Astrocyte of the cerebellum (primary cell): ENCODE measurements around the gene YKT6.

Source experiments
- DNase-seq: peaks from one replicate; pipeline ENCODE4 v3.0.0-alpha.2; 2011; ENCODE audit warnings: low read depth
- H3K4me3 ChIP-seq: 2 replicates; pipeline ENCODE4 v1.5.1; 2011; ENCODE audit warnings: mild to moderate bottlenecking, low read depth, low read length, moderate library complexity
- CTCF ChIP-seq: IDR thresholded peaks from 2 replicates; pipeline ENCODE4 v1.5.1; 2012; ENCODE audit warnings: low read length, low read depth, moderate library complexity, mild to moderate bottlenecking; ENCODE audit errors: missing control alignments
- in situ Hi-C: cut with HindIII; loops from 2 replicates; pipeline ENCODE4 v1.10.0; 2017; ENCODE audit warnings: low sequenced_read_pairs

Gene YKT6

GRCh38 chr7:44225566-44226395, 25.0 kb downstream of the YKT6 start:
- H3K4me3 ChIP-seq, result no peak overlapping the region
- DNase-seq, result no peak
- TF ChIP-seq CTCF, result no peak
- in situ Hi-C loops, result loop anchor here (25.0 kb wide), 1 partner anchor 337 kb away; the partner anchor contains the start of gene DDX56

GRCh38 chr7:44226396-44226753, 25.6 kb downstream of the YKT6 start:
- in situ Hi-C loops, result loop anchor here (25.0 kb wide), 1 partner anchor 336 kb away; the partner anchor contains the start of gene DDX56
- DNase-seq, result no peak
- H3K4me3 ChIP-seq, result no peak overlapping the region
- no peak for TF ChIP-seq CTCF

GRCh38 chr7:44227911-44228310, 27.1 kb downstream of the YKT6 start:
- no peak overlapping the region for H3K4me3 ChIP-seq
- no peak for DNase-seq
- in situ Hi-C loops, result loop anchor here (25.0 kb wide), 1 partner anchor 334 kb away; the partner anchor contains the start of gene DDX56
- no peak for TF ChIP-seq CTCF

GRCh38 chr7:44228571-44229350, 28.0 kb downstream of the YKT6 start:
- TF ChIP-seq CTCF, result no peak
- in situ Hi-C loops, result loop anchor here (25.0 kb wide), 1 partner anchor 334 kb away; the partner anchor contains the start of gene DDX56
- no peak overlapping the region for H3K4me3 ChIP-seq
- no peak for DNase-seq

GRCh38 chr7:44229546-44230105, 28.8 kb downstream of the YKT6 start:
- TF ChIP-seq CTCF, result no peak
- in situ Hi-C loops, result loop anchor here (25.0 kb wide), 1 partner anchor 333 kb away; the partner anchor contains the start of gene DDX56
- DNase-seq, result no peak
- H3K4me3 ChIP-seq, result no peak overlapping the region

- no peak for TF ChIP-seq CTCF
- in situ Hi-C loops, result loop anchor here (25.0 kb wide), 1 partner anchor 332 kb away; the partner anchor contains the start of gene DDX56
- DNase-seq, result no peak
- H3K4me3 ChIP-seq, result no peak overlapping the region
Observed at GRCh38 chr7:44230286-44230685, 29.5 kb downstream of the YKT6 start.
